ENCODE results near the gene ANKRD34A.
A peak's percentile ranks its signal among the peaks of the same experiment; 100 is the strongest.

DNA sequence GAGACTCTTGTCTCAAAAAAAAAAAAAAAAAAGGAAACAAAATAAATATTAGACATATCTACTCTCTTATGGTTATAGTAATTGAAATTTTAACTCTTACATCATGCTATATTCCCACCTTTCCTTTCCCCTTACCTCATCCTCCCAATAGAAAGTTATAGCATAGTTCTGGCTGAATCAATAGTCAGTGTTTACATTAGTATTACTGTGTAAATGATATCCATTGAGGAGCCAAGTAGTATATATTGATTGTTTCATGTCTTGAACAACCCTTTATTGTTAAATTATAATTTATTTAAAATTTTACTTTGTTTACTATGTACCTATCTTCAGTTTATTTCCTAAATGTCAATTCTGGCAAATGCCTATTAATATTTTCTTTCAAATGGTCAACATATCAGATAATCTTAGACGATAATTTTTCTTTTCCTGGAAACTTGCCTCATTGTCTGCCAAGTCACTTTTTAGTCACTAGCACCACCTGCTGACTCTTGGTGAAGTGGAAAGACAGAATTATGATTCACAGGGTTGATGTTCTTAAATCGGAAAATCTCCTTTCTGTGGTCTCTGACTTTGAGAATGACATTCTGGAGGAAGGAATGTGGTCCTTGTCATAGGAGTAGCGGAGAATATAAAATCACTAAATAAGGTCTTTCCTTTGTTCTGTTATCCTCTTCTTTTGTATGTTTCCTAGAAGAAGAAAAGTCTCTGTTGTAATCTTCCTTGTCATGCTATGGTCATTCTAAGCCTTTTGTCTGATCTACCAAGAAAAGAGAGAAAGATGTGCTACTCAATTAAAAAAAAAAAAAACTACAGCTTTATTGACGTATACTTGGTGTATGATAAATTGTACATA lies 48.6 kb upstream of the ANKRD34A start:
- TF ChIP-seq EZH2 (IDR thresholded peaks at IDR 0.05; ENCODE audit: low read length, missing control alignments) = no peak
- TF ChIP-seq, protein P1, sequence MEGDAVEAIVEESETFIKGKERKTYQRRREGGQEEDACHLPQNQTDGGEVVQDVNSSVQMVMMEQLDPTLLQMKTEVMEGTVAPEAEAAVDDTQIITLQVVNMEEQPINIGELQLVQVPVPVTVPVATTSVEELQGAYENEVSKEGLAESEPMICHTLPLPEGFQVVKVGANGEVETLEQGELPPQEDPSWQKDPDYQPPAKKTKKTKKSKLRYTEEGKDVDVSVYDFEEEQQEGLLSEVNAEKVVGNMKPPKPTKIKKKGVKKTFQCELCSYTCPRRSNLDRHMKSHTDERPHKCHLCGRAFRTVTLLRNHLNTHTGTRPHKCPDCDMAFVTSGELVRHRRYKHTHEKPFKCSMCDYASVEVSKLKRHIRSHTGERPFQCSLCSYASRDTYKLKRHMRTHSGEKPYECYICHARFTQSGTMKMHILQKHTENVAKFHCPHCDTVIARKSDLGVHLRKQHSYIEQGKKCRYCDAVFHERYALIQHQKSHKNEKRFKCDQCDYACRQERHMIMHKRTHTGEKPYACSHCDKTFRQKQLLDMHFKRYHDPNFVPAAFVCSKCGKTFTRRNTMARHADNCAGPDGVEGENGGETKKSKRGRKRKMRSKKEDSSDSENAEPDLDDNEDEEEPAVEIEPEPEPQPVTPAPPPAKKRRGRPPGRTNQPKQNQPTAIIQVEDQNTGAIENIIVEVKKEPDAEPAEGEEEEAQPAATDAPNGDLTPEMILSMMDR (conservative IDR thresholded peaks at IDR 0.05 in 1 of 2, IDR thresholded peaks at IDR 0.05 in 1 of 2; ENCODE audit: low read depth in 1 of 2, low read length in 2 of 2) = peak; percentile 64 to 82

All from fibroblast of lung (primary cell).